Keratinocyte (primary cell): ENCODE data around the gene PRR14. TPM values are rescaled to one million over a fixed set of nuclear protein-coding genes. Genes with fewer than 3 reads are reported as not detected.
A peak's percentile ranks its signal among the peaks of the same experiment; 100 is the strongest.
"Not testable (repeated sequence)": the region's sequence is repeated elsewhere in the genome, so short reads cannot be mapped to it uniquely, and the experiment has no call there.

Experiments
- DNase-seq: peaks from one replicate; pipeline ENCODE4 v3.0.0-alpha.2; 2011; ENCODE audit warnings: low read depth, missing footprints, low spot score
- FAIRE-seq: peaks from 2 replicates; lab custom pipeline; 2011; peaks lifted over from hg19 to GRCh38; lab: Jason Lieb, UNC
- H2AFZ ChIP-seq: 2 replicates; pipeline ENCODE4 v1.6.0; 2012; ENCODE audit warnings: low read length, control low read depth, inconsistent platforms; ENCODE audit not compliant: control insufficient read depth
- H3K27ac ChIP-seq: 2 replicates; pipeline ENCODE4 v1.5.1; 2011; ENCODE audit warnings: low read length; ENCODE audit not compliant: control insufficient read depth, insufficient read depth
- H3K27me3 ChIP-seq: 3 replicates; pipeline ENCODE4 v1.6.0; 2011; ENCODE audit warnings: low read length; ENCODE audit not compliant: control insufficient read depth, insufficient read depth; ENCODE audit errors: extremely low read depth
- H3K36me3 ChIP-seq, 2 experiments: 2 replicates in 1 of 2; 3 replicates in 1 of 2; pipeline ENCODE4 v1.5.1; 2011; ENCODE audit warnings: low read length in 2 of 2, mild to moderate bottlenecking in 1 of 2; ENCODE audit not compliant: control insufficient read depth in 2 of 2, insufficient read depth in 2 of 2; ENCODE audit errors: extremely low read depth in 1 of 2
- H3K4me1 ChIP-seq: 3 replicates; pipeline ENCODE4 v1.5.1; 2011; ENCODE audit warnings: low read length; ENCODE audit not compliant: control insufficient read depth, insufficient read depth; ENCODE audit errors: extremely low read depth
- H3K4me2 ChIP-seq: 3 replicates; pipeline ENCODE4 v1.6.0; 2011; ENCODE audit warnings: low read depth, low read length; ENCODE audit not compliant: control insufficient read depth, insufficient read depth; ENCODE audit errors: extremely low read depth
- H3K4me3 ChIP-seq, 3 experiments: fragments of 200-600 bp in 1 of 3; sonication (generic) in 1 of 3; 2 replicates in 2 of 3; 3 replicates in 1 of 3; pipeline ENCODE4 v1.5.1; 2011 to 2016; ENCODE audit warnings: low read length in 3 of 3, mild to moderate bottlenecking in 3 of 3, control low read depth in 2 of 3, inconsistent platforms in 1 of 3, low read depth in 1 of 3, mixed read lengths in 1 of 3, mixed run types in 1 of 3, moderate library complexity in 1 of 3; ENCODE audit not compliant: control insufficient read depth in 2 of 3, insufficient read depth in 2 of 3; ENCODE audit errors: extremely low read depth in 1 of 3
- H3K79me2 ChIP-seq: 2 replicates; pipeline ENCODE4 v1.6.0; 2012; ENCODE audit warnings: low read length; ENCODE audit not compliant: control insufficient read depth, insufficient read depth
- H3K9ac ChIP-seq: 3 replicates; pipeline ENCODE4 v1.6.0; 2011; ENCODE audit warnings: low read length; ENCODE audit not compliant: control insufficient read depth, insufficient read depth; ENCODE audit errors: extremely low read depth
- H3K9me1 ChIP-seq: 3 replicates; pipeline ENCODE4 v1.6.0; 2011; ENCODE audit warnings: low read length; ENCODE audit not compliant: control insufficient read depth, insufficient read depth; ENCODE audit errors: extremely low read depth
- H3K9me3 ChIP-seq: 2 replicates; pipeline ENCODE4 v1.5.1; 2012; ENCODE audit warnings: low read depth, low read length; ENCODE audit not compliant: control insufficient read depth
- H4K20me1 ChIP-seq: 3 replicates; pipeline ENCODE4 v1.6.0; 2011; ENCODE audit warnings: low read length; ENCODE audit not compliant: control insufficient read depth, insufficient read depth; ENCODE audit errors: extremely low read depth
- EZH2 ChIP-seq: IDR thresholded peaks from one replicate; pipeline ENCODE4 v1.6.1; 2012; ENCODE audit warnings: inconsistent platforms, mild to moderate bottlenecking, low read length, moderate library complexity
- dilution Hi-C: fragments of 300-500 bp; cut with MboI; formaldehyde crosslinking; loops from one replicate; pipeline ENCODE4 v1.7.0; 2020; ENCODE audit warnings: low sequenced_read_pairs; ENCODE audit not compliant: extremely low pct_ligation_motif_present
- polyA plus RNA-seq, 5 experiments: library from polyadenylated mRNA; depleted of rRNA in 3 of 5; stranded (reverse) in 3 of 5; stranded (forward) in 1 of 5; unstranded in 1 of 5; fragments of >200 nt; gene quantifications; 1 replicate in 1 of 5; 2 replicates in 3 of 5; 3 replicates in 1 of 5; pipeline versions ENCODE4 v1.2.1 to v1.2.3, GENCODE V29; 2011 to 2012; ENCODE audit warnings: missing spikeins in 2 of 5, low read depth in 1 of 5, low replicate concordance in 1 of 5
- TF ChIP-seq, protein P1 (sequence below), 3 experiments: IDR thresholded peaks in 1 of 3; conservative IDR thresholded peaks in 1 of 3; optimal IDR thresholded peaks in 1 of 3; 2 replicates in 2 of 3; 3 replicates in 1 of 3; pipeline versions ENCODE3 to v1.5.1; 2011; ENCODE audit warnings: low read length in 3 of 3, mild to moderate bottlenecking in 3 of 3, moderate library complexity in 2 of 3, control low read depth in 1 of 3, inconsistent platforms in 1 of 3; ENCODE audit not compliant: insufficient read depth in 2 of 3; ENCODE audit errors: extremely low read depth in 1 of 3

PRR14 gene
- polyA plus RNA-seq, 1 donor (not counting 4 experiments of a cell fraction or from before 2014, with no cell fraction given): 7.4 TPM

DNA sequence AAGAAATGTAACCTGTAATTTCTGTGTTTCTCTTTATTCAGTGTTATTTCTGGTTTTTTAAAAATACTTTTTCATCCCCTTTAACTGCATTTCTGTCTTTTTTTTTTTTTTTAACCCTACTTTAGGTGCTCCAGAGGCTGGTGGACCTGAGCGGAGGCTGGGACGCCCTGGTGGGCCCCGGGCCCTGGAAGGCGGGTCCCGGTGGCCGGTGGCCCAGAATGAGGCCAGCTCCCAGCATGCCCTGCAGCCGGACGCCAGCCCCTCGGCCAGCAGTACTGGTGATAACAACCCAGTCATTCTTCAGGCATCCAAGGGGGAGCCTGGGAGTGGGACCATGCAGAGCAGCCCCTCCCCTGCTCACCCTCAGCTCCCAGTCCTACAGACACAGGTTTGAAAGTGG, 49.7 kb downstream of the PRR14 start:
- no peaks in the 10 kb centered on the region for H3K27me3 ChIP-seq
- H3K9ac ChIP-seq: no peak overlapping the region
- H3K36me3 ChIP-seq: peaks cover 22 to 25% of the 10 kb centered on the region in 2 experiments
- H3K9me3 ChIP-seq: no peaks in the 10 kb centered on the region
- peaks cover 40% of the 10 kb centered on the region for H3K79me2 ChIP-seq
- H3K4me3 ChIP-seq: no peak overlapping the region
- H4K20me1 ChIP-seq: no peaks in the 10 kb centered on the region
- no peak overlapping the region for H2AFZ ChIP-seq
- FAIRE-seq (no peak), DNase-seq (no peak)
- no peaks in the 10 kb centered on the region for H3K9me1 ChIP-seq
- no peak for TF ChIP-seq EZH2
- TF ChIP-seq, protein P1, sequence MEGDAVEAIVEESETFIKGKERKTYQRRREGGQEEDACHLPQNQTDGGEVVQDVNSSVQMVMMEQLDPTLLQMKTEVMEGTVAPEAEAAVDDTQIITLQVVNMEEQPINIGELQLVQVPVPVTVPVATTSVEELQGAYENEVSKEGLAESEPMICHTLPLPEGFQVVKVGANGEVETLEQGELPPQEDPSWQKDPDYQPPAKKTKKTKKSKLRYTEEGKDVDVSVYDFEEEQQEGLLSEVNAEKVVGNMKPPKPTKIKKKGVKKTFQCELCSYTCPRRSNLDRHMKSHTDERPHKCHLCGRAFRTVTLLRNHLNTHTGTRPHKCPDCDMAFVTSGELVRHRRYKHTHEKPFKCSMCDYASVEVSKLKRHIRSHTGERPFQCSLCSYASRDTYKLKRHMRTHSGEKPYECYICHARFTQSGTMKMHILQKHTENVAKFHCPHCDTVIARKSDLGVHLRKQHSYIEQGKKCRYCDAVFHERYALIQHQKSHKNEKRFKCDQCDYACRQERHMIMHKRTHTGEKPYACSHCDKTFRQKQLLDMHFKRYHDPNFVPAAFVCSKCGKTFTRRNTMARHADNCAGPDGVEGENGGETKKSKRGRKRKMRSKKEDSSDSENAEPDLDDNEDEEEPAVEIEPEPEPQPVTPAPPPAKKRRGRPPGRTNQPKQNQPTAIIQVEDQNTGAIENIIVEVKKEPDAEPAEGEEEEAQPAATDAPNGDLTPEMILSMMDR (optimal IDR thresholded peaks at IDR 0.05 in 1 of 3, IDR thresholded peaks at IDR 0.05 in 1 of 3, conservative IDR thresholded peaks at IDR 0.05 in 1 of 3; ENCODE audit: extremely low read depth in 1 of 3, insufficient read depth in 2 of 3, low read length in 3 of 3): no peak
- peaks cover 12% of the 10 kb centered on the region for H3K4me1 ChIP-seq
- dilution Hi-C loops: no loop called here
- H3K27ac ChIP-seq: no peak overlapping the region
- H3K4me2 ChIP-seq: peak overlapping the region; percentile 76

GRCh38 chr16:30700971-30701370, 50.2 kb downstream of the PRR14 start:
- Histone ChIP-seq H3K36me3 (peaks cover 22 to 25% of the 10 kb centered on the region in 2 experiments), H2AFZ (no peak overlapping the region), H3K27me3 (no peaks in the 10 kb centered on the region), H3K9ac (no peak overlapping the region), H3K27ac (no peak overlapping the region), H3K9me3 (no peaks in the 10 kb centered on the region), H4K20me1 (no peaks in the 10 kb centered on the region), H3K9me1 (no peaks in the 10 kb centered on the region), H3K79me2 (peaks cover 40% of the 10 kb centered on the region), H3K4me3 (no peak overlapping the region), H3K4me1 (peaks cover 12% of the 10 kb centered on the region), H3K4me2 (no peak overlapping the region)
- FAIRE-seq: no peak
- no peak for TF ChIP-seq EZH2
- DNase-seq: no peak
- dilution Hi-C loops: no loop called here

DNA sequence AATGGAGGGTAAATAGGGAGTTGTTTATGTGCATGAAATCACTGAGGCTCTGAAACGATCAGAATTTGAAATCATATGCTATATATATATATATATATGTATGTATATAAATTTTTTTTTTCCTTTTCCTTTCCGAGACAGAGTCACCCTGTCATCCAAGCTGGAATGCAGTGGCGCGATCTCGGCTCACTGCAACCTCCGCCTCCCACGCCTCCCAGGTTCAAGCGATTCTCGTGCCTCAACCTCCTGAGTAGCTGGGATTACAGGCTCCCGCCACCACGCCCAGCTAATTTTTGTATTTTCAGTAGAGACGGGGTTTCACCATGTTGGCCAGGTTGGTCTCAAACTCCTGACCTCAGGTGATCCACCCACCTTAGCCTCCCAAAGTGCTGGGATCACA, 52.3 kb downstream of the PRR14 start:
- H3K4me3 ChIP-seq, FAIRE-seq, DNase-seq, H4K20me1 ChIP-seq, dilution Hi-C loops, H3K27ac ChIP-seq, H2AFZ ChIP-seq, H3K9me3 ChIP-seq, H3K9me1 ChIP-seq, H3K27me3 ChIP-seq, H3K9ac ChIP-seq, H3K4me2 ChIP-seq, H3K4me1 ChIP-seq: not testable (repeated sequence)
- Histone ChIP-seq H3K36me3 (peaks cover 38 to 40% of the 10 kb centered on the region in 2 experiments), H3K79me2 (peaks cover 43% of the 10 kb centered on the region)
